SK-N-MC (cell line): Measurements from ENCODE around the gene NDOR1.

Experiments
- EZH2 ChIP-seq: fragments of 200-600 bp; sonication (generic); IDR thresholded peaks from one replicate; pipeline ENCODE4 v1.6.1; 2017; ENCODE audit warnings: antibody characterized with exemption
- POLR2AphosphoS5 ChIP-seq: IDR thresholded peaks from 2 replicates; pipeline ENCODE4 v1.6.1; 2012; ENCODE audit warnings: mild to moderate bottlenecking, low read depth, low read length, borderline replicate concordance

- no peak for TF ChIP-seq EZH2
- TF ChIP-seq POLR2AphosphoS5: no peak
Observed at GRCh38 chr9:137195525-137196220, 9.8 kb upstream of the NDOR1 start.
